Hypothalamus (tissue), 51 donors: ENCODE data around the gene CYP2A7.
"Not testable (repeated sequence)": the region's sequence is repeated elsewhere in the genome, so short reads cannot be mapped to it uniquely, and the experiment has no call there.

Source experiments
- DNase-seq, 51 donors: peaks; one replicate each; lab custom pipeline; 2025; lab: John Stamatoyannopoulos, UW

Gene CYP2A7

DNA sequence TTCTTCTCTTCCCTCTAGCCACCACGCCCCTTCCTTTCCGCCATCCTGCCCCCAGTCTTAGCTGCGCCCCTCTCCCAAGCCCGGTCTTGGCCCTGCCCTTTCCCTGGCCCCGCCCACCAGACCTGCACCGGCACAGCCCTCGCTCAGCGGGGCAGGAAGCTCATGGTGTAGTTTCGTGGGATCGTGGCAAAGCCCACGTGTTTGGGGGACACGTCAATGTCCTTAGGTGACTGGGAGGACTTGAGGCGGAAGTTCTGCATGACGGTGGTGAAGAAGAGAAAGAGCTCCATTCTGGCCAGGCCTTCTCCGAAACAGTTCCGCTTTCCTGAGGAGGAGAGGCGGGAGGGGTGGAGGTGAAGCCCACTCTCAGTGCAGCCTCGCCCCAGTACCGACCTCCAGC is 38.4 kb downstream of the CYP2A7 start:
- not testable (repeated sequence) for DNase-seq

GRCh38 chr19:40842997-40843652 is 38.9 kb downstream of the CYP2A7 start:
- DNase-seq, result not testable (repeated sequence)

DNA sequence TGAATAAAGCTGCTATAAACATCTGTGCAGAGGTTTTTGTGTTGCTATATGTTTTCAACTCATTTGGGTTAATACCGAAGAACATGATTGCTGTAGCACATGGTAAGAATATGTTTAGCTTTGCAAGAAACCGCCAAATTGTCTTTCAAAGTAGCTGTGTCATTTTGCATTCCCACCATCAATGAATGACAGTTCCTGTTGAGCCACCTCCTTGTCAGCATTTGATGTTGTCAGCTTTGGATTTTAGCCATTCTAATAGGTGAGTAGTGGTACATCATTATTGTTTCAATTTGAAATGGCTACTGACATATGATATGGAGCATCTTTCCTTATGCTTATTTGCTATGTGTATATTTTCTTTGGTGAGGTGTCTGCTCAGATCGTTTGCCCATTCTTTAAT is 40.0 kb downstream of the CYP2A7 start:
- not testable (repeated sequence) for DNase-seq

DNA sequence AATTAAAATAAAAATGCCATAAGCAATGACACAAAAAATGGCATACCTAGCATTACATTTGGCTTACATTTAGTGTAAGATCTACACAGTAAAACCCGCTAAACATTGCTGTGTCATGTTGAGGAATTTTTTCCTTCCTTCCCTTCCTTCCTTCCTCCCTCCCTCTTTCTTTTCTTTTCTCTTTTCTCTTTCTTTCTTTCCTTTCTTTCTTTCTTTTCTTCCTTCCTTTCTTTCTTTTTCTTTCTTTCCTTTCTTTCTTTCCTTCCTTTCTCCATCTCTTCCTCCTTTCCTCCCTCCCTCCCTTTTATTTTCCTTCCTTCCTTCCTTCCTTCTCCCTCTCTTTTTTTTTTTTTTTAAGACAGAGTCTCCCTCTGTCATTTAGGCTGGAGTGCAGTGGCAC is 43.6 kb downstream of the CYP2A7 start:
- not testable (repeated sequence) for DNase-seq

GRCh38 chr19:40836754-40837429 is 45.1 kb downstream of the CYP2A7 start:
- no peak for DNase-seq

DNA sequence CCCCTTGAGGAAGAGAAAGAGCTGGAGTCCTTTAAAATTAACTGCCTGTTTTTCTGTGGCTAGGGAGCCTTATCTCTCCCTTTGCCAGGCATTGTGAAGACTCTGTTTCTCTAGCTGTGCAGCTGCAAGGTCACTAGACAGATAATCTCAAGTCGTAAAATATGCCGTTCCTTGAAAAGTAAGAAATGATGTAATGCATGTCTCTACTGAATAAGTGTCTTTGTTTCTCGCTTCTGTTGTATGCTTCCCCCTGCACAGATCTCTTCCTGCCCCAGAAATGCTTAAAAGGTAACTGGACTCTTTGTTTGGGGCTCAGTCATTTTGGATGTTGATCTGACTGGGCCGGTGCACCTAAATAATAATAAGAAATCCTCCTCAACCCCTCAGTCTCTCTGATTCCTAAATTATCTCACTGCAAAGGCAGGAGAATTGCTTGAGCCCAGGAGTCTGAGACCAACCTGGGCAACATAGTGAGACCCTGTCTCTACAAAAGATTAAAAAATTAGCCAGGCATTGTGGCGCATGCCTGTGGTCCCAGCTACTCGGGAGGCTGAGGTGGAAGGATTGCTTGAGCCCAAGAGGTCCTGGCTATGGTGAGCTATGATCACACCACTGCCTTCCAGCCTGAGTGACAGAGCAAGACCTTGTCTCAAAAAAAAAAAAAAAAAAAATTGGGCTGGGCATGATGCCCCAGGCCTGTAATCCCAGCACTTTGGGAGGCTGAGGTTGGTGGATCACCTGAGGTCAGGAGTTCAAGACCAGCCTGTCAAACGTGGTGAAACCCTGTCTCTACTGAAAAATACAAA is 48.1 kb downstream of the CYP2A7 start:
- not testable (repeated sequence) for DNase-seq

DNA sequence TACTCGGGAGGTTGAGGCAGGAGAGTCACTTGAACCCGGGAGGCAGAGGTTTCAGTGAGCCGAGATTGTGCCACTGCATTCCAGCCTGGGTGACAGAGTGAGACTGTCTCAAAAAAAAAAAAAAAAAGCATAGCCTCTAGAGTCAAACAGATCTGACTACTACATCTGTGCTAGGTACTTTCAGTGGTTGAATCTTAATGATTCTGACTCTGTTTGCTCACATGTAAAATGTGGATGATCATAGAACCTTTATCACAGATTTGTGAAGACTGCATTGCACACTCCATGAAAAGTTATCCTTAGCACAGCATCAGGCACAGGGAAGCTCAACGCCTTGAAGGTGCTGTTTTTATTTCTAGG is 49.6 kb downstream of the CYP2A7 start:
- DNase-seq, result not testable (repeated sequence)

GRCh38 chr19:40831502-40832430 is 50.3 kb downstream of the CYP2A7 start:
- DNase-seq, result no peak

- not testable (repeated sequence) for DNase-seq
Measured at GRCh38 chr19:40830741-40831140, 51.3 kb downstream of the CYP2A7 start.

DNA sequence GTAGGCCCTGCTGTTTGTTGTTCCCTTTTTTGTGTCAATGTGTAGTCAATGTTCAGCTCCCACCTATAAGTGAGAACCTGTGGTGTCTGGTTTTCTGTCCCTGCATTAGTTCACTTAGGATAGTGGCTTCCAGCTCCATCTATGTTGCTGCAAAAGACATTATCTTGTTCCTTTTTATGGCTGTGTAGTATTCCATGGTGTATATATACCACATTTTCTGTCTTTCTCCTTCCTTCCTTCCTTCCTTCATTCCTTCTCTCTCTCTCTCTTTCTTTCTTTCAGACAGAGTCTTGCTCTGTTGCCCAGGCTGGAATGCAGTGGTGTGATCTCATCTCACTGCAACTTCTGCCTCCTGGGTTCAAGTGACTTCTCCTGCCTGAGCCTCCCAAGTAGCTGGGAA is 52.8 kb downstream of the CYP2A7 start:
- no peak for DNase-seq

- no peak for DNase-seq
Measured at GRCh38 chr19:40827386-40828247, 54.4 kb downstream of the CYP2A7 start.

DNA sequence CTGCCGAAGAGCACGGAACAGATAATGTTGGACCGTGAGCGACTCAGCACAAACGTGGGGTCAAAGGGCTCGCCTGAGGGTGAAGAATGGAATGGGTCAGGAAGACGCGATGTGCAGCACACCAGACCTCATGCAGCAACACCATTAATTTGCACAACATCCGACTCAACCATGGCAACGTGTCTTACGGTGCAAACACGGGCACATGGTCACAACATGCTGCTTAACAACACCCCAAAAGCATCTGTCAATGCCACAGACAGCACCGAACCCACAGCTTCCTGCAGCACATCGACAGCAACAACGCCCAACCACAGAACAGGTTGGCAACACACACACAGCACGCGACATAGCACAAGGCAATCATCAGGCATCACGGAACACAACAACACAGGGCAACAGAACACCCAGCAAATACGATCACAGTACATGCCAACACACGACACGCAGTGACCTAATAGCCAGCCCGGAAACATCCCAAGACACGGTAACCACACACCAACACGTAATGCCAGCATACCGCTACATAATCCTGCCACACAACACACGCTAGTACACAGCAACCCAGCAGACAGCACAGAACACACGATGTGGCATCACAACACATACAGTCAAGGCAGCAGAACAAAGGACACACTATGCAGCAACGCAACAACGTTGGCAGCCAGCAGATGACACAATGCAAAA is 55.2 kb downstream of the CYP2A7 start:
- peak in 5 of 51 donors; percentile 2 to 34 (median 21) for DNase-seq

- DNase-seq, result not testable (repeated sequence)
Measured at GRCh38 chr19:40826312-40826698, 55.7 kb downstream of the CYP2A7 start.

DNA sequence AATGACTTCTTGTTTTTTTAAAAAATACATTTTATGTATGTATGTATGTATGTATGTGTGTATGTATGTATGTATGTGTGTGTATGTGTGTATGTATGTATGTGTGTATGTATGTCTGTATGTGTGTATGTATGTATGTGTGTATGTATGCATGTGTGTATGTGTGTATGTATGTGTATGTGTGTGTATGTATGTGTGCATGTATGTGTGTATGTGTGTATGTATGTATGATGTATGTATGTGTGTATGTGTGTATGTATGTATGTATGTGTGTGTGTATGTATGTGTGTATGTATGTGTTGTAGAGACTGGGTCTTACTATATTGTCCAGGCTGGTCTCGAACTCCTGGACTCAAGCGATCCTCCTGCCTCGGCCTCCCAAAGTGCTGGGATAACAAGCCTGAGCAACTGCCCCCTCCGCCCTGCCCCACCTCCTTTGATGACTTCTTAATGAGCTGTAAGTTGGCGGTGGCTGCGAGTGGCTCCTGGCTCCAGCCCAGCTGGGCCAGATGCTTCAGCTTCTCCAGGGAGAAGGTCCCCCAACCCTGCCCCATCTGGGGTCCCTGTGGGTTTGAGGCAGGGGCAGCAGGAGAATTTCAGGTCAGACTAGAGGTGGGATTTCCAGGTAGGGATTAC is 56.5 kb downstream of the CYP2A7 start:
- DNase-seq, result not testable (repeated sequence)
